ENCODE data around the gene FLNC. TPM values are rescaled to one million over a fixed set of nuclear protein-coding genes. Genes with fewer than 3 reads are reported as not detected.

FLNC gene
- total and polyA plus RNA-seq, 2 experiments from 2014 or later: 46.6 to 60.7 TPM

GRCh38 chr7:128852537-128853254 lies 22.5 kb downstream of the FLNC start:
- Histone ChIP-seq H4K20me1 (ENCODE audit: insufficient read depth, poor library complexity, severe bottlenecking) (no peaks in the 10 kb centered on the region), H3K9me3 (ENCODE audit: low read depth) (no peaks in the 10 kb centered on the region), H3K4me3 (no peak overlapping the region), H3K4me2 (no peak overlapping the region), H3K9me2 (replicated peaks; ENCODE audit: insufficient read depth) (no peaks in the 10 kb centered on the region), H2AFZ (no peak overlapping the region), H3K27me3 (no peaks in the 10 kb centered on the region), H3K27ac (no peak overlapping the region), H3K79me2 (no peaks in the 10 kb centered on the region), H3K4me1 (ENCODE audit: insufficient read depth) (no peaks in the 10 kb centered on the region), H3K36me3 (replicated peaks; ENCODE audit: insufficient read depth, low read depth) (no peaks in the 10 kb centered on the region)
- TF ChIP-seq CTCF (IDR thresholded peaks at IDR 0.05; ENCODE audit: poor library complexity) (no peak), EZH2phosphoT487 (IDR thresholded peaks at IDR 0.05; ENCODE audit: low read depth, severe bottlenecking, unreplicated experiment) (no peak), EZH2 (IDR thresholded peaks at IDR 0.05; ENCODE audit: borderline replicate concordance) (no peak)
- WGBS (ENCODE audit: low lambda C conversion rate, missing lambda C conversion rate): 96% methylated on average over 24 of the region's 28 CpGs
- DNase-seq (ENCODE audit: low spot score): no peak

- Histone ChIP-seq H3K9me3 (ENCODE audit: low read depth) (no peaks in the 10 kb centered on the region), H3K4me2 (no peak overlapping the region), H3K4me1 (ENCODE audit: insufficient read depth) (no peaks in the 10 kb centered on the region), H3K9me2 (replicated peaks; ENCODE audit: insufficient read depth) (no peaks in the 10 kb centered on the region), H3K4me3 (no peak overlapping the region), H3K27me3 (no peaks in the 10 kb centered on the region), H2AFZ (no peak overlapping the region), H4K20me1 (ENCODE audit: insufficient read depth, poor library complexity, severe bottlenecking) (no peaks in the 10 kb centered on the region), H3K36me3 (replicated peaks; ENCODE audit: insufficient read depth, low read depth) (no peaks in the 10 kb centered on the region), H3K27ac (no peak overlapping the region), H3K79me2 (no peaks in the 10 kb centered on the region)
- 93% methylated on average over 14 of the region's 23 CpGs for WGBS (ENCODE audit: low lambda C conversion rate, missing lambda C conversion rate)
- no peak for TF ChIP-seq EZH2 (IDR thresholded peaks at IDR 0.05; ENCODE audit: borderline replicate concordance)
- no peak for TF ChIP-seq CTCF (IDR thresholded peaks at IDR 0.05; ENCODE audit: poor library complexity)
- no peak for TF ChIP-seq EZH2phosphoT487 (IDR thresholded peaks at IDR 0.05; ENCODE audit: low read depth, severe bottlenecking, unreplicated experiment)
- no peak for DNase-seq (ENCODE audit: low spot score)
Observed at GRCh38 chr7:128853799-128854198, 23.6 kb downstream of the FLNC start.

- H4K20me1 ChIP-seq (ENCODE audit: insufficient read depth, poor library complexity, severe bottlenecking): no peaks in the 10 kb centered on the region
- H3K4me1 ChIP-seq (ENCODE audit: insufficient read depth): no peaks in the 10 kb centered on the region
- TF ChIP-seq EZH2phosphoT487 (IDR thresholded peaks at IDR 0.05; ENCODE audit: low read depth, severe bottlenecking, unreplicated experiment): no peak
- TF ChIP-seq CTCF (IDR thresholded peaks at IDR 0.05; ENCODE audit: poor library complexity): no peak
- no peak for TF ChIP-seq EZH2 (IDR thresholded peaks at IDR 0.05; ENCODE audit: borderline replicate concordance)
- H2AFZ ChIP-seq: no peak overlapping the region
- no peaks in the 10 kb centered on the region for H3K27me3 ChIP-seq
- H3K36me3 ChIP-seq (replicated peaks; ENCODE audit: insufficient read depth, low read depth): no peaks in the 10 kb centered on the region
- no peak overlapping the region for H3K27ac ChIP-seq
- no peaks in the 10 kb centered on the region for H3K79me2 ChIP-seq
- H3K4me3 ChIP-seq: no peak overlapping the region
- H3K4me2 ChIP-seq: no peak overlapping the region
- H3K9me2 ChIP-seq (replicated peaks; ENCODE audit: insufficient read depth): no peaks in the 10 kb centered on the region
- no peaks in the 10 kb centered on the region for H3K9me3 ChIP-seq (ENCODE audit: low read depth)
- no peak for DNase-seq (ENCODE audit: low spot score)
- 98% methylated on average over 21 of the region's 21 CpGs for WGBS (ENCODE audit: low lambda C conversion rate, missing lambda C conversion rate)
Observed at GRCh38 chr7:128854396-128854795, 24.2 kb downstream of the FLNC start.

Data from hepatocyte (in vitro differentiated cells).